Ovary (tissue), 3 donors: Measurements from ENCODE around the gene AFF3.

Experiments
- CTCF ChIP-seq, 3 donors: fragments of 450-650 bp in 2 of 3; fragments of 200-600 bp in 1 of 3; IDR thresholded peaks; one replicate each; pipeline versions ENCODE4 v1.5.1 to v1.8.0; 2016 to 2022; ENCODE audit warnings: antibody characterized with exemption in 3 of 3, mild to moderate bottlenecking in 1 of 3
- POLR2A ChIP-seq: fragments of 450-650 bp; IDR thresholded peaks from one replicate; pipeline ENCODE4 v1.6.1; 2017; ENCODE audit warnings: antibody characterized with exemption, mild to moderate bottlenecking, moderate library complexity
- donor health status: DM: no; HTN: no; CAD: no.

GRCh38 chr2:99598441-99598840 lies 543.9 kb downstream of the AFF3 start:
- TF ChIP-seq POLR2A (no peak), CTCF (IDR thresholded peaks at IDR 0.05) (no peak)
